ENCODE measurements around the gene RCHY1.

RCHY1 gene

DNA sequence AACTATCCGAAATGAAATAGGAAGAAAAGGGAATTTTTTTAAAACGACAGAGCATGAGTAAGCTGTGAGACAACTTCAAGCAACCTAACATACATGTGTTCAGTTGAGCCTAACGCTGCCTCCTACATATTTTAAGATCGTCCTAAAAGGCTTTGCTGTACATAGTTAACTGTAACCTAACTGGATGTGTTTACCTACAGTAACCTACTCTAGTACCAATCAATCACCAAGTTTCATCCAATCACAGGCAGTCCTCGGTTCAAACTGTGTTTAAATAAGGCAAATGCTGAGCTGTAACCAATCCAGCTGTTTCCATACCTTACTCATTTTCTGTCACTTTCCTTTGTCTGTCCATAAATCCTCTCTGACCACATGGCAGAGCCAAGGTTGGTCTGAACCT is 17.1 kb downstream of the RCHY1 start:
- Mint-ChIP-seq H3K9me3 (no peaks in the 10 kb centered on the region), H3K4me1 (peaks cover 43% of the 10 kb centered on the region), H3K4me3 (no peak overlapping the region), H3K27ac (no peak overlapping the region), H3K36me3 (peaks cover 25% of the 10 kb centered on the region), H3K27me3 (no peaks in the 10 kb centered on the region)

DNA sequence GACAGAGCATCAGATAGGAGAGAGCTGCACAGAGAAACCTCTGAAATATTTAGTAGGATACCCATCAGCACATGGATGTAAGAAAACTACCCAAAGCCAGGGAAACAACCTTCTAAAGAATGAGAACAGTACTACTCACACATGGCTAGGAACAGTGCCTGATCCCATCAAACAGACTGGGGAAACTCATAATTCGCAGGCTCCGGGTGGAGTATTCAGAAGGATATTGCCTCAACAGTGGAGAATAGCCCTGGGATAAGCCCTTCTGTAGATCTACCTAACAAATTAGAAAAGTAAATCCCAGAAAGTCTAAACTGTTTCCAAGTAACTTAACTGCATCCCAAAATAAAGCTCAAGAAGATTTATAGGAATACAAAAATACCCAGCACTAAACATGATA is 17.8 kb downstream of the RCHY1 start:
- Mint-ChIP-seq H3K27ac (peak overlapping the region; percentile 47), H3K4me1 (peaks cover 43% of the 10 kb centered on the region), H3K4me3 (no peak overlapping the region), H3K36me3 (peaks cover 25% of the 10 kb centered on the region), H3K27me3 (no peaks in the 10 kb centered on the region), H3K9me3 (no peaks in the 10 kb centered on the region)

DNA sequence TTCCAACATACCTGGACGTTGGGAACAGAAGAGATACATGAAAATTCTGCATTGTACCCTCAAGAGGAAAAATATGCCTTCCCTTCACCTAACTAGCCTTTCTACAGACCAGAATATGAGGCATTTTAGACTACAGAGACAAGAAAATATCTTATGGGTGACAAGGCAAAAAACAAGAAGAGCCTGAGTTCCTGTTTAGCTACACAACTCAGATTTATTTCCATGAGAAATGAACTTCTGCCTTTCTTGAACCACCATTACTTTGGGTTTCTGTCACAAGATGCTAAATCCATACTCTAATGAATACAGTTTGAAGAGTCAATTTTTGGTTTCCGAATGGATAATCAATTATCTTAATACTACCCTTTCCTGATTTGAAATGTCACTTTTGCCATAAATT is 18.7 kb downstream of the RCHY1 start:
- no peaks in the 10 kb centered on the region for H3K27me3 Mint-ChIP-seq
- no peaks in the 10 kb centered on the region for H3K9me3 Mint-ChIP-seq
- H3K4me1 Mint-ChIP-seq, result peaks cover 43% of the 10 kb centered on the region
- H3K36me3 Mint-ChIP-seq, result peaks cover 27% of the 10 kb centered on the region
- no peak overlapping the region for H3K4me3 Mint-ChIP-seq
- H3K27ac Mint-ChIP-seq, result no peak overlapping the region

DNA sequence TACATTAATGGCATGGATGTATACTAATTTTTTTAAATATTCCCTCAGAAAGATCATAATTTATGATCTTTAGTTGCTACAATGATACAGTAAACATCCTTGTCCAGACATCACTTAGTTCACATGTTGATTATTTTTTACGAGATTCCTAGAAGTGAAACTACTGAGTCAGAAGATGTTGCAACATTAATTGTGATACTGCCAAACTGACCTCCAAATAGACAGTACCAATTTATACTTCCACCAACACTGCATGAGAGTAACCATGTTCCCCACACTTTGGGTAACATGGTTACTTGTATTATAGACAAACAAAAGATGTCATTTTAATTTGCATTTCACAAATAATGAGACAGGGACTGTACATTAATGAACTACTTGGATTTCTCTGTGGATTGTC is 19.6 kb downstream of the RCHY1 start:
- no peak overlapping the region for H3K4me3 Mint-ChIP-seq
- H3K36me3 Mint-ChIP-seq, result peaks cover 27% of the 10 kb centered on the region
- no peak overlapping the region for H3K27ac Mint-ChIP-seq
- H3K9me3 Mint-ChIP-seq, result no peaks in the 10 kb centered on the region
- peaks cover 38% of the 10 kb centered on the region for H3K4me1 Mint-ChIP-seq
- no peaks in the 10 kb centered on the region for H3K27me3 Mint-ChIP-seq

DNA sequence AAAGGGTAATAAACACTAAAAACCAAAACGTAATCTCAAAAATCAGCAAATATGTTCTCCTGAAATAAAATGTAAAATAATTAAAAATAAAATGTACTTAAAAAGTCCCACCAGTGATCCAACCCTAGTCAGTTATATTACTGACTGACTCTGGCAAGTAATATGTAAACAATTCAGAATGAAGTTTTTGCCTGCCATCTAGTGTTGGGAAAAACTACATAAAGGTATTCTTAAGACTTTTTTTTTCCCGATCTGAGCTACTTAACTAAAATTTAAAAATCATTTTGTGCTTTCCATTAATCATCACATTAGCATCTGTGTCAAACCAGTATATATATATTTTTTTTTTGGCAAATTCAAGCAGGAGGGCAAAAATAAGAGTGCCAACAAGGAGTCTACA is 24.0 kb downstream of the RCHY1 start:
- Mint-ChIP-seq H3K27me3 (no peaks in the 10 kb centered on the region), H3K36me3 (peaks cover 12% of the 10 kb centered on the region), H3K9me3 (no peaks in the 10 kb centered on the region)

GRCh38 chr4:75484190-75484589 is 30.0 kb downstream of the RCHY1 start:
- Mint-ChIP-seq H3K4me3 (no peak overlapping the region), H3K27ac (no peak overlapping the region), H3K9me3 (no peaks in the 10 kb centered on the region), H3K27me3 (no peaks in the 10 kb centered on the region), H3K4me1 (no peaks in the 10 kb centered on the region), H3K36me3 (peaks cover 27% of the 10 kb centered on the region)

More for the DNA sequence above, 24.0 kb downstream of the RCHY1 start:
- Mint-ChIP-seq H3K4me3 (no peak overlapping the region), H3K4me1 (peaks cover under 1% of the 10 kb centered on the region), H3K27ac (no peak overlapping the region)

DNA sequence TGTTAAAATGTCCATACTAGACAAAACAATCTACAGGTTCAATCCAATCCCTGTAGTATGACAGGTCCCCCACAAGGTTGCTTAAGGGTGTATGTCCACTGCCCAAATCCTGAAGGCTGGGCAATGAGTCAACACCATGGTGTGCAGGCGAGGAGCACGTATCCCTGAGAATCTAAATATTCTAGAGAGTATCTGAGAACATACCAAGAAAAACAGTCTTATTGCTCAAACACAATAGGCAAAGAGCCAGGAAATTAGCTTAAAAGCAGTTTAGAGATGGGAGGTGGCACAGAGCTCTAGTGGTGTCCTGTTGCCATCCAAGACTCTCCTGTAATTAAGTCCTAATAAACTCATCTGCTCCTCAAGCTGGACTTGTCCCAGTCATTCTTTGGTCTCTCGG is 37.0 kb downstream of the RCHY1 start:
- Mint-ChIP-seq H3K4me3 (no peak overlapping the region), H3K27me3 (no peaks in the 10 kb centered on the region), H3K4me1 (no peaks in the 10 kb centered on the region), H3K27ac (no peak overlapping the region), H3K36me3 (peaks cover 64% of the 10 kb centered on the region), H3K9me3 (no peaks in the 10 kb centered on the region)

DNA sequence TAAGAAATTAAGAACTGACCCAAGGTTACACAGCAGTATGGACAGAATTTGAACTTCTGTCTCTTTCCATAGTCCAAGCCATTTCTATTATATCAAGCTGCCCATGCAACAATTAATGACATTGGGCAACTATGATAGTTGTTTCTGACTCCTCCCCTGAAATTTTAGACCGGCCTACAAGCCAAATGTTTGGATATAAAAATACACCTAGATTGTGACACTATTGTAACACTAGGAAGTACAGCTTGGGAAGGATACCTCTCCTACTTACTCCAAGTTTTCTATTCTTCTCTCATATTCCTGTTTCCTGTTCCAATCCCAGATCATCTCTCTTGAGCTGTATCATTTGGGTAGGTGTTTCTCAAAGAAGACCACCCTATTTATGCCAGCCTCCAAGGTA is 43.5 kb downstream of the RCHY1 start:
- H3K4me1 Mint-ChIP-seq, result no peaks in the 10 kb centered on the region
- H3K36me3 Mint-ChIP-seq, result peaks cover 25% of the 10 kb centered on the region
- H3K27ac Mint-ChIP-seq, result no peak overlapping the region
- H3K27me3 Mint-ChIP-seq, result no peaks in the 10 kb centered on the region
- no peak overlapping the region for H3K4me3 Mint-ChIP-seq
- no peaks in the 10 kb centered on the region for H3K9me3 Mint-ChIP-seq

DNA sequence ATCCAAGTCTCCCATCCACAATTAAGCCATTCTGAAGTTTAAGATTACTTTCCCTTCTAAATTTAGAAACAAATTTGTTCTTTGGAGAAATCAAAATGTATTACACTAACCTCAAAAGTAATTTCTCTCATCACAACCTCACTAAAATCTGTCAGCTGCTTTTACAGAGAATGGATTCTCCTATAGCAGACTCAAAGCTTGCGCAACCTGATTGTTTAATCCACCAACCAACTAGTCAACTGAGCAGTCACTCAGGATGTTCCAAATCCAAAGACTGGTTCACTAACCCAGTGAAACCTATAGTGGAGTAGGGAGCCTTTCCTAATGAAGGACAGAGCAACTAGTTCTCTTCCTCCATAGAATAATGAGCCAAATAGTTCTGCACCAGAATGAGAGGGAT is 44.3 kb downstream of the RCHY1 start:
- Mint-ChIP-seq H3K4me3 (no peak overlapping the region), H3K27ac (peak overlapping the region; percentile 70), H3K27me3 (no peaks in the 10 kb centered on the region), H3K9me3 (peaks cover 2% of the 10 kb centered on the region), H3K4me1 (no peaks in the 10 kb centered on the region), H3K36me3 (peaks cover 17% of the 10 kb centered on the region)

- no peak overlapping the region for H3K4me3 Mint-ChIP-seq
- no peaks in the 10 kb centered on the region for H3K4me1 Mint-ChIP-seq
- no peaks in the 10 kb centered on the region for H3K9me3 Mint-ChIP-seq
- peaks cover 4% of the 10 kb centered on the region for H3K27me3 Mint-ChIP-seq
- peaks cover 3% of the 10 kb centered on the region for H3K36me3 Mint-ChIP-seq
- H3K27ac Mint-ChIP-seq, result no peak overlapping the region
Measured at GRCh38 chr4:75457365-75457764, 56.8 kb downstream of the RCHY1 start.

- no peaks in the 10 kb centered on the region for H3K4me1 Mint-ChIP-seq
- H3K9me3 Mint-ChIP-seq, result peaks cover 14% of the 10 kb centered on the region
- H3K36me3 Mint-ChIP-seq, result peaks cover 2% of the 10 kb centered on the region
- no peak overlapping the region for H3K4me3 Mint-ChIP-seq
- H3K27me3 Mint-ChIP-seq, result peaks cover 6% of the 10 kb centered on the region
- H3K27ac Mint-ChIP-seq, result no peak overlapping the region
Measured at GRCh38 chr4:75434105-75434504, 80.1 kb downstream of the RCHY1 start.

- Mint-ChIP-seq H3K36me3 (peaks cover 2% of the 10 kb centered on the region), H3K4me1 (no peaks in the 10 kb centered on the region), H3K27ac (no peak overlapping the region), H3K4me3 (no peak overlapping the region), H3K9me3 (peaks cover 3% of the 10 kb centered on the region), H3K27me3 (peaks cover 6% of the 10 kb centered on the region)
Measured at GRCh38 chr4:75432683-75433082, 81.5 kb downstream of the RCHY1 start.

DNA sequence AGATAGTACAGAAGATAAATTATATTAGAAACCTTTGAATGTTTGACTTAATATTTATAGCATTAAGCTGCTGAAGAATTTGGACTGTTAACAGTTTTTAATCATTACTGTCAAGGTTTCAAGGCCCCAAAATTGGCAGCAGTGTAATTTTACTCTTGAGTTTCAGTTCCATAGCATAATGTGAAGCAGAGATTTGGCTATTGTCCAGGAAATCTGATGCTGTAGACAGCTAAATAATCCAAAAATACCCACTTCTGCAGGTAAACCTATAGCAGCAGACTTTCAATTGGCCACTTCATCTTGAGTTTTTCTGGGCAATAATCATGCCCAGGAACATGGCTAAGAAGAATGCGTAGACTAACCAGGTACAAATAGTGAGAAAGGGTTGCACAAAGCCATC is 85.0 kb downstream of the RCHY1 start:
- H3K4me1 Mint-ChIP-seq, result no peaks in the 10 kb centered on the region
- no peak overlapping the region for H3K4me3 Mint-ChIP-seq
- peaks cover 5% of the 10 kb centered on the region for H3K27me3 Mint-ChIP-seq
- H3K36me3 Mint-ChIP-seq, result peaks cover 2% of the 10 kb centered on the region
- H3K27ac Mint-ChIP-seq, result no peak overlapping the region
- no peaks in the 10 kb centered on the region for H3K9me3 Mint-ChIP-seq
